ENCODE measurements around the gene SUMF1. TPM values are rescaled to one million over a fixed set of nuclear protein-coding genes. Genes with fewer than 3 reads are reported as not detected.

The SUMF1 gene
- total and polyA plus RNA-seq, 4 donors, result 13.0 to 34.2 (median 23.5) TPM

GRCh38 chr3:4475804-4476203 lies 8.7 kb upstream of the SUMF1 start:
- Histone ChIP-seq H3K27ac (ENCODE audit: low read depth in 1 of 2, low read length in 2 of 2) (no peak overlapping the region), H3K9ac (ENCODE audit: low read depth in 1 of 2, low read length in 2 of 2) (no peak overlapping the region), H3K9me3 (ENCODE audit: control insufficient read depth in 4 of 4, low read length in 3 of 4) (no peaks in the 10 kb centered on the region), H3K4me3 (ENCODE audit: low read depth in 1 of 3, low read length in 3 of 3) (no peak overlapping the region), H3K36me3 (ENCODE audit: control insufficient read depth in 4 of 4, insufficient read depth in 3 of 4, low read depth in 1 of 4, low read length in 3 of 4) (no peaks in the 10 kb centered on the region), H3K4me1 (ENCODE audit: control insufficient read depth in 4 of 4, insufficient read depth in 4 of 4, low read length in 3 of 4) (peaks cover 0 to 3% (median under 1%) of the 10 kb centered on the region in 4 donors), H3K27me3 (ENCODE audit: control insufficient read depth in 4 of 4, insufficient read depth in 4 of 4, low read length in 3 of 4) (no peaks in the 10 kb centered on the region)
- TF ChIP-seq ZBTB33 (IDR thresholded peaks at IDR 0.05) (no peak), FOXA1 (IDR thresholded peaks at IDR 0.05) (no peak), FOXA2 (IDR thresholded peaks at IDR 0.05) (no peak), GABPA (IDR thresholded peaks at IDR 0.05 in 1 of 2, conservative IDR thresholded peaks at IDR 0.05 in 1 of 2) (no peak), NR2F2 (IDR thresholded peaks at IDR 0.05) (no peak), YY1 (IDR thresholded peaks at IDR 0.05) (no peak), REST (IDR thresholded peaks at IDR 0.05) (no peak), RAD21 (IDR thresholded peaks at IDR 0.05) (no peak), TAF1 (conservative IDR thresholded peaks at IDR 0.05) (no peak), HNF4A (conservative IDR thresholded peaks at IDR 0.05) (no peak), RXRA (IDR thresholded peaks at IDR 0.05) (no peak), JUND (IDR thresholded peaks at IDR 0.05) (no peak), SP1 (IDR thresholded peaks at IDR 0.05) (no peak), HNF4G (IDR thresholded peaks at IDR 0.05) (no peak)
- TF ChIP-seq, protein P1, sequence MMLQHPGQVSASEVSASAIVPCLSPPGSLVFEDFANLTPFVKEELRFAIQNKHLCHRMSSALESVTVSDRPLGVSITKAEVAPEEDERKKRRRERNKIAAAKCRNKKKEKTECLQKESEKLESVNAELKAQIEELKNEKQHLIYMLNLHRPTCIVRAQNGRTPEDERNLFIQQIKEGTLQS (IDR thresholded peaks at IDR 0.05), result no peak
- TF ChIP-seq, protein P2, sequence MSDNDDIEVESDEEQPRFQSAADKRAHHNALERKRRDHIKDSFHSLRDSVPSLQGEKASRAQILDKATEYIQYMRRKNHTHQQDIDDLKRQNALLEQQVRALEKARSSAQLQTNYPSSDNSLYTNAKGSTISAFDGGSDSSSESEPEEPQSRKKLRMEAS (IDR thresholded peaks at IDR 0.05), result no peak
- TF ChIP-seq, protein P3, sequence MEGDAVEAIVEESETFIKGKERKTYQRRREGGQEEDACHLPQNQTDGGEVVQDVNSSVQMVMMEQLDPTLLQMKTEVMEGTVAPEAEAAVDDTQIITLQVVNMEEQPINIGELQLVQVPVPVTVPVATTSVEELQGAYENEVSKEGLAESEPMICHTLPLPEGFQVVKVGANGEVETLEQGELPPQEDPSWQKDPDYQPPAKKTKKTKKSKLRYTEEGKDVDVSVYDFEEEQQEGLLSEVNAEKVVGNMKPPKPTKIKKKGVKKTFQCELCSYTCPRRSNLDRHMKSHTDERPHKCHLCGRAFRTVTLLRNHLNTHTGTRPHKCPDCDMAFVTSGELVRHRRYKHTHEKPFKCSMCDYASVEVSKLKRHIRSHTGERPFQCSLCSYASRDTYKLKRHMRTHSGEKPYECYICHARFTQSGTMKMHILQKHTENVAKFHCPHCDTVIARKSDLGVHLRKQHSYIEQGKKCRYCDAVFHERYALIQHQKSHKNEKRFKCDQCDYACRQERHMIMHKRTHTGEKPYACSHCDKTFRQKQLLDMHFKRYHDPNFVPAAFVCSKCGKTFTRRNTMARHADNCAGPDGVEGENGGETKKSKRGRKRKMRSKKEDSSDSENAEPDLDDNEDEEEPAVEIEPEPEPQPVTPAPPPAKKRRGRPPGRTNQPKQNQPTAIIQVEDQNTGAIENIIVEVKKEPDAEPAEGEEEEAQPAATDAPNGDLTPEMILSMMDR (IDR thresholded peaks at IDR 0.05; ENCODE audit: low read depth, low read length, missing input control), result no peak
- no peak for DNase-seq (ENCODE audit: low spot score)
